WTC11 (cell line): ENCODE results near the gene MS4A6A. TPM values are rescaled to one million over a fixed set of nuclear protein-coding genes. Genes with fewer than 3 reads are reported as not detected.

Experiments
- ATAC-seq: fragments of 200-7000 bp; cut with Tn5 transposase; 2 replicates; pipeline ENCODE4 v1.10.0; 2021; ENCODE audit warnings: mild to moderate bottlenecking, moderate library complexity
- CTCF ChIA-PET: fragments of 300-600 bp; sonication (Branson Sonifier 250); formaldehyde crosslinking; loops from one replicate; lab custom pipeline; 2021; ENCODE audit warnings: antibody characterized with exemption; lab: Charles Lee
- POLR2A ChIA-PET: fragments of 350-600 bp; sonication (Branson Sonifier 250); formaldehyde crosslinking; loops from one replicate; lab custom pipeline; 2021; ENCODE audit warnings: antibody characterized with exemption; lab: Charles Lee
- DNase-seq: peaks from one replicate; pipeline ENCODE4 v3.0.0; 2021; ENCODE audit warnings: low spot score
- H3K27ac Mint-ChIP-seq: 2 replicates; pipeline ENCODE4 v1.8.0; 2021; ENCODE audit warnings: mixed read lengths
- H3K27me3 Mint-ChIP-seq: 2 replicates; pipeline ENCODE4 v1.8.0; 2021; ENCODE audit warnings: low read depth, mild to moderate bottlenecking, moderate library complexity, mixed read lengths
- H3K36me3 Mint-ChIP-seq: 2 replicates; pipeline ENCODE4 v1.8.0; 2021; ENCODE audit warnings: mixed read lengths
- H3K4me1 Mint-ChIP-seq: 2 replicates; pipeline ENCODE4 v1.8.0; 2022; ENCODE audit warnings: mixed read lengths
- H3K4me3 Mint-ChIP-seq: 2 replicates; pipeline ENCODE4 v1.8.0; 2021; ENCODE audit warnings: mild to moderate bottlenecking, moderate library complexity, mixed read lengths
- H3K9me3 Mint-ChIP-seq: 2 replicates; pipeline ENCODE4 v1.8.0; 2021; ENCODE audit warnings: mixed read lengths
- ETV6 ChIP-seq: sonication (generic); formaldehyde crosslinking; IDR thresholded peaks from 2 replicates; pipeline ENCODE4 v1.8.1; 2022; ENCODE audit warnings: mild to moderate bottlenecking, missing genetic modification reagents
- IRF2 ChIP-seq: sonication (generic); formaldehyde crosslinking; IDR thresholded peaks from 2 replicates; pipeline ENCODE4 v1.8.0; 2022; ENCODE audit warnings: low read depth, missing genetic modification reagents, borderline replicate concordance
- KAT7 ChIP-seq: sonication (generic); formaldehyde crosslinking; IDR thresholded peaks from 2 replicates; pipeline ENCODE4 v1.8.1; 2023; ENCODE audit warnings: missing genetic modification reagents, mild to moderate bottlenecking, borderline replicate concordance
- MXD4 ChIP-seq: fragments of 250-450 bp; sonication (Bioruptor Pico); IDR thresholded peaks from 2 replicates; pipeline ENCODE4 v1.8.0; 2021; ENCODE audit warnings: mild to moderate bottlenecking, moderate library complexity, borderline replicate concordance
- NR2C2 ChIP-seq: sonication (generic); formaldehyde crosslinking; IDR thresholded peaks from 2 replicates; pipeline ENCODE4 v1.8.0; 2022; ENCODE audit warnings: mild to moderate bottlenecking, missing genetic modification reagents
- OVOL2 ChIP-seq: fragments of 250-450 bp; sonication (Bioruptor Pico); IDR thresholded peaks from 2 replicates; pipeline ENCODE4 v1.9.0; 2021; ENCODE audit warnings: mild to moderate bottlenecking, borderline replicate concordance
- SMAD3 ChIP-seq: sonication (generic); formaldehyde crosslinking; IDR thresholded peaks from 2 replicates; pipeline ENCODE4 v1.8.0; 2022; ENCODE audit warnings: missing genetic modification reagents, mild to moderate bottlenecking, borderline replicate concordance
- SMAD4 ChIP-seq: sonication (generic); formaldehyde crosslinking; IDR thresholded peaks from 2 replicates; pipeline ENCODE4 v1.8.0; 2022; ENCODE audit warnings: mild to moderate bottlenecking, missing genetic modification reagents
- TP53 ChIP-seq: sonication (generic); formaldehyde crosslinking; IDR thresholded peaks from 2 replicates; pipeline ENCODE4 v1.8.1; 2023; ENCODE audit warnings: mild to moderate bottlenecking, missing genetic modification reagents
- ZNF263 ChIP-seq: sonication (generic); formaldehyde crosslinking; IDR thresholded peaks from 2 replicates; pipeline ENCODE4 v1.8.1; 2022; ENCODE audit warnings: low read depth, mild to moderate bottlenecking, moderate library complexity, missing genetic modification reagents
- ZNF317 ChIP-seq: sonication (generic); formaldehyde crosslinking; IDR thresholded peaks from 2 replicates; pipeline ENCODE4 v1.8.1; 2023; ENCODE audit warnings: low read depth, mild to moderate bottlenecking, moderate library complexity, missing genetic modification reagents, borderline replicate concordance
- ZNF396 ChIP-seq: fragments of 250-450 bp; sonication (Bioruptor Pico); IDR thresholded peaks from 2 replicates; pipeline ENCODE4 v1.8.0; 2021; ENCODE audit warnings: mild to moderate bottlenecking, moderate library complexity, borderline replicate concordance
- ZNF423 ChIP-seq: fragments of 250-450 bp; sonication (Bioruptor Pico); IDR thresholded peaks from 2 replicates; pipeline ENCODE4 v2.1.2; 2022; ENCODE audit warnings: mild to moderate bottlenecking, moderate library complexity
- total RNA-seq: library from RNA; stranded (reverse); gene quantifications from 3 replicates; pipeline ENCODE4 v1.2.3, GENCODE V29; 2021
- TF ChIP-seq, protein P1 (sequence below): sonication (generic); formaldehyde crosslinking; IDR thresholded peaks from 2 replicates; pipeline ENCODE4 v1.8.1; 2023; ENCODE audit warnings: mild to moderate bottlenecking, missing genetic modification reagents, borderline replicate concordance
- TF ChIP-seq, protein P2 (sequence below): sonication (generic); formaldehyde crosslinking; IDR thresholded peaks from 2 replicates; pipeline ENCODE4 v1.8.1; 2022; ENCODE audit warnings: mild to moderate bottlenecking, missing genetic modification reagents, moderate library complexity, borderline replicate concordance
- TF ChIP-seq, protein P3 (sequence below): fragments of 250-450 bp; sonication (Bioruptor Pico); IDR thresholded peaks from 2 replicates; pipeline ENCODE4 v1.8.0; 2021; ENCODE audit warnings: mild to moderate bottlenecking
- TF ChIP-seq, protein P4 (sequence below): sonication (generic); formaldehyde crosslinking; IDR thresholded peaks from 2 replicates; pipeline ENCODE4 v1.8.1; 2023; ENCODE audit warnings: mild to moderate bottlenecking, missing genetic modification reagents
- TF ChIP-seq, protein P5 (sequence below): sonication (generic); formaldehyde crosslinking; IDR thresholded peaks from 2 replicates; pipeline ENCODE4 v1.8.1; 2022; ENCODE audit warnings: low read depth, mild to moderate bottlenecking, moderate library complexity, missing genetic modification reagents, borderline replicate concordance
- TF ChIP-seq, protein P6 (sequence below): fragments of 250-450 bp; sonication (Bioruptor Pico); IDR thresholded peaks from 2 replicates; pipeline ENCODE4 v2.1.2; 2022; ENCODE audit warnings: mild to moderate bottlenecking, moderate library complexity
- TF ChIP-seq, protein P7 (sequence below): sonication (generic); formaldehyde crosslinking; IDR thresholded peaks from 2 replicates; pipeline ENCODE4 v1.8.1; 2023; ENCODE audit warnings: mild to moderate bottlenecking, moderate library complexity, missing genetic modification reagents

MS4A6A gene
- total RNA-seq, 1 experiment from 2014 or later = 0.39 TPM

DNA sequence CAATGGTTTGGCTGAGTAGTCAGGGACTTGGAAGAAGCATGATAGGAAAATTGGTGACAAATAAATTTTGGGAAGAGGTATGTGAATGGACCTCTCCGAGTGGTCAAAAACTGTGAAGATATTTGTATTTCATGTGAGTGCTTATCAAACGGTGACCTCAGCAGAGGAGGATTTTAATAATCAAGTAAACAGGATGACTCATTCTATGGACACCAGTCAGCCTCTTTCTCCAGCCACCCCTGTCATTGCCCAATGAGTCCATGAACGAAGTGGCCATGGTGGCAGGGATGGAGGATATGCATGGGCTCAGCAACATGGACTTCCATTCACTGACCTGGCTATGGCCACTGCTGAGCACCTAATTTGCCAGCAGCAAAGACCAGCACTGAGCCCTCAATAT is 38.8 kb upstream of the MS4A6A start:
- H3K27me3 Mint-ChIP-seq = no peaks in the 10 kb centered on the region
- TF ChIP-seq, protein P1, sequence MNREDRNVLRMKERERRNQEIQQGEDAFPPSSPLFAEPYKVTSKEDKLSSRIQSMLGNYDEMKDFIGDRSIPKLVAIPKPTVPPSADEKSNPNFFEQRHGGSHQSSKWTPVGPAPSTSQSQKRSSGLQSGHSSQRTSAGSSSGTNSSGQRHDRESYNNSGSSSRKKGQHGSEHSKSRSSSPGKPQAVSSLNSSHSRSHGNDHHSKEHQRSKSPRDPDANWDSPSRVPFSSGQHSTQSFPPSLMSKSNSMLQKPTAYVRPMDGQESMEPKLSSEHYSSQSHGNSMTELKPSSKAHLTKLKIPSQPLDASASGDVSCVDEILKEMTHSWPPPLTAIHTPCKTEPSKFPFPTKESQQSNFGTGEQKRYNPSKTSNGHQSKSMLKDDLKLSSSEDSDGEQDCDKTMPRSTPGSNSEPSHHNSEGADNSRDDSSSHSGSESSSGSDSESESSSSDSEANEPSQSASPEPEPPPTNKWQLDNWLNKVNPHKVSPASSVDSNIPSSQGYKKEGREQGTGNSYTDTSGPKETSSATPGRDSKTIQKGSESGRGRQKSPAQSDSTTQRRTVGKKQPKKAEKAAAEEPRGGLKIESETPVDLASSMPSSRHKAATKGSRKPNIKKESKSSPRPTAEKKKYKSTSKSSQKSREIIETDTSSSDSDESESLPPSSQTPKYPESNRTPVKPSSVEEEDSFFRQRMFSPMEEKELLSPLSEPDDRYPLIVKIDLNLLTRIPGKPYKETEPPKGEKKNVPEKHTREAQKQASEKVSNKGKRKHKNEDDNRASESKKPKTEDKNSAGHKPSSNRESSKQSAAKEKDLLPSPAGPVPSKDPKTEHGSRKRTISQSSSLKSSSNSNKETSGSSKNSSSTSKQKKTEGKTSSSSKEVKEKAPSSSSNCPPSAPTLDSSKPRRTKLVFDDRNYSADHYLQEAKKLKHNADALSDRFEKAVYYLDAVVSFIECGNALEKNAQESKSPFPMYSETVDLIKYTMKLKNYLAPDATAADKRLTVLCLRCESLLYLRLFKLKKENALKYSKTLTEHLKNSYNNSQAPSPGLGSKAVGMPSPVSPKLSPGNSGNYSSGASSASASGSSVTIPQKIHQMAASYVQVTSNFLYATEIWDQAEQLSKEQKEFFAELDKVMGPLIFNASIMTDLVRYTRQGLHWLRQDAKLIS (CRISPR knock-in tag) = no peak
- TF ChIP-seq ZNF317 (CRISPR knock-in tag) (no peak), OVOL2 (CRISPR knock-in tag) (no peak), ZNF423 (CRISPR knock-in tag) (no peak), NR2C2 (CRISPR knock-in tag) (no peak), MXD4 (CRISPR knock-in tag) (no peak), TP53 (CRISPR knock-in tag) (no peak), KAT7 (no peak), SMAD4 (CRISPR knock-in tag) (no peak), ZNF396 (no peak), ETV6 (CRISPR knock-in tag) (no peak), SMAD3 (CRISPR knock-in tag) (no peak), ZNF263 (CRISPR knock-in tag) (no peak), IRF2 (CRISPR knock-in tag) (no peak)
- TF ChIP-seq, protein P2, sequence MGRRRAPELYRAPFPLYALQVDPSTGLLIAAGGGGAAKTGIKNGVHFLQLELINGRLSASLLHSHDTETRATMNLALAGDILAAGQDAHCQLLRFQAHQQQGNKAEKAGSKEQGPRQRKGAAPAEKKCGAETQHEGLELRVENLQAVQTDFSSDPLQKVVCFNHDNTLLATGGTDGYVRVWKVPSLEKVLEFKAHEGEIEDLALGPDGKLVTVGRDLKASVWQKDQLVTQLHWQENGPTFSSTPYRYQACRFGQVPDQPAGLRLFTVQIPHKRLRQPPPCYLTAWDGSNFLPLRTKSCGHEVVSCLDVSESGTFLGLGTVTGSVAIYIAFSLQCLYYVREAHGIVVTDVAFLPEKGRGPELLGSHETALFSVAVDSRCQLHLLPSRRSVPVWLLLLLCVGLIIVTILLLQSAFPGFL (CRISPR knock-in tag) = no peak
- TF ChIP-seq, protein P3, sequence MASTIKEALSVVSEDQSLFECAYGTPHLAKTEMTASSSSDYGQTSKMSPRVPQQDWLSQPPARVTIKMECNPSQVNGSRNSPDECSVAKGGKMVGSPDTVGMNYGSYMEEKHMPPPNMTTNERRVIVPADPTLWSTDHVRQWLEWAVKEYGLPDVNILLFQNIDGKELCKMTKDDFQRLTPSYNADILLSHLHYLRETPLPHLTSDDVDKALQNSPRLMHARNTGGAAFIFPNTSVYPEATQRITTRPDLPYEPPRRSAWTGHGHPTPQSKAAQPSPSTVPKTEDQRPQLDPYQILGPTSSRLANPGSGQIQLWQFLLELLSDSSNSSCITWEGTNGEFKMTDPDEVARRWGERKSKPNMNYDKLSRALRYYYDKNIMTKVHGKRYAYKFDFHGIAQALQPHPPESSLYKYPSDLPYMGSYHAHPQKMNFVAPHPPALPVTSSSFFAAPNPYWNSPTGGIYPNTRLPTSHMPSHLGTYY (CRISPR knock-in tag) = no peak
- TF ChIP-seq, protein P4, sequence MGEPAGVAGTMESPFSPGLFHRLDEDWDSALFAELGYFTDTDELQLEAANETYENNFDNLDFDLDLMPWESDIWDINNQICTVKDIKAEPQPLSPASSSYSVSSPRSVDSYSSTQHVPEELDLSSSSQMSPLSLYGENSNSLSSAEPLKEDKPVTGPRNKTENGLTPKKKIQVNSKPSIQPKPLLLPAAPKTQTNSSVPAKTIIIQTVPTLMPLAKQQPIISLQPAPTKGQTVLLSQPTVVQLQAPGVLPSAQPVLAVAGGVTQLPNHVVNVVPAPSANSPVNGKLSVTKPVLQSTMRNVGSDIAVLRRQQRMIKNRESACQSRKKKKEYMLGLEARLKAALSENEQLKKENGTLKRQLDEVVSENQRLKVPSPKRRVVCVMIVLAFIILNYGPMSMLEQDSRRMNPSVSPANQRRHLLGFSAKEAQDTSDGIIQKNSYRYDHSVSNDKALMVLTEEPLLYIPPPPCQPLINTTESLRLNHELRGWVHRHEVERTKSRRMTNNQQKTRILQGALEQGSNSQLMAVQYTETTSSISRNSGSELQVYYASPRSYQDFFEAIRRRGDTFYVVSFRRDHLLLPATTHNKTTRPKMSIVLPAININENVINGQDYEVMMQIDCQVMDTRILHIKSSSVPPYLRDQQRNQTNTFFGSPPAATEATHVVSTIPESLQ (CRISPR knock-in tag) = no peak
- TF ChIP-seq, protein P5, sequence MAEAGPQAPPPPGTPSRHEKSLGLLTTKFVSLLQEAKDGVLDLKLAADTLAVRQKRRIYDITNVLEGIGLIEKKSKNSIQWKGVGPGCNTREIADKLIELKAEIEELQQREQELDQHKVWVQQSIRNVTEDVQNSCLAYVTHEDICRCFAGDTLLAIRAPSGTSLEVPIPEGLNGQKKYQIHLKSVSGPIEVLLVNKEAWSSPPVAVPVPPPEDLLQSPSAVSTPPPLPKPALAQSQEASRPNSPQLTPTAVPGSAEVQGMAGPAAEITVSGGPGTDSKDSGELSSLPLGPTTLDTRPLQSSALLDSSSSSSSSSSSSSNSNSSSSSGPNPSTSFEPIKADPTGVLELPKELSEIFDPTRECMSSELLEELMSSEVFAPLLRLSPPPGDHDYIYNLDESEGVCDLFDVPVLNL = no peak
- TF ChIP-seq, protein P6, sequence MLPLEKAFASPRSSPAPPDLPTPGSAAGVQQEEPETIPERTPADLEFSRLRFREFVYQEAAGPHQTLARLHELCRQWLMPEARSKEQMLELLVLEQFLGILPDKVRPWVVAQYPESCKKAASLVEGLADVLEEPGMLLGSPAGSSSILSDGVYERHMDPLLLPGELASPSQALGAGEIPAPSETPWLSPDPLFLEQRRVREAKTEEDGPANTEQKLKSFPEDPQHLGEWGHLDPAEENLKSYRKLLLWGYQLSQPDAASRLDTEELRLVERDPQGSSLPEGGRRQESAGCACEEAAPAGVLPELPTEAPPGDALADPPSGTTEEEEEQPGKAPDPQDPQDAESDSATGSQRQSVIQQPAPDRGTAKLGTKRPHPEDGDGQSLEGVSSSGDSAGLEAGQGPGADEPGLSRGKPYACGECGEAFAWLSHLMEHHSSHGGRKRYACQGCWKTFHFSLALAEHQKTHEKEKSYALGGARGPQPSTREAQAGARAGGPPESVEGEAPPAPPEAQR = no peak
- TF ChIP-seq, protein P7, sequence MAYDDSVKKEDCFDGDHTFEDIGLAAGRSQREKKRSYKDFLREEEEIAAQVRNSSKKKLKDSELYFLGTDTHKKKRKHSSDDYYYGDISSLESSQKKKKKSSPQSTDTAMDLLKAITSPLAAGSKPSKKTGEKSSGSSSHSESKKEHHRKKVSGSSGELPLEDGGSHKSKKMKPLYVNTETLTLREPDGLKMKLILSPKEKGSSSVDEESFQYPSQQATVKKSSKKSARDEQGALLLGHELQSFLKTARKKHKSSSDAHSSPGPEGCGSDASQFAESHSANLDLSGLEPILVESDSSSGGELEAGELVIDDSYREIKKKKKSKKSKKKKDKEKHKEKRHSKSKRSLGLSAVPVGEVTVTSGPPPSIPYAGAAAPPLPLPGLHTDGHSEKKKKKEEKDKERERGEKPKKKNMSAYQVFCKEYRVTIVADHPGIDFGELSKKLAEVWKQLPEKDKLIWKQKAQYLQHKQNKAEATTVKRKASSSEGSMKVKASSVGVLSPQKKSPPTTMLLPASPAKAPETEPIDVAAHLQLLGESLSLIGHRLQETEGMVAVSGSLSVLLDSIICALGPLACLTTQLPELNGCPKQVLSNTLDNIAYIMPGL = no peak
- TF ChIP-seq, all 79 proteins: peak for 0
- ATAC-seq (no peak), DNase-seq (no peak)
- Mint-ChIP-seq H3K9me3 (peaks cover 29% of the 10 kb centered on the region), H3K36me3 (no peaks in the 10 kb centered on the region), H3K4me1 (peaks cover 20% of the 10 kb centered on the region), H3K4me3 (no peak overlapping the region), H3K27ac (no peak overlapping the region)
- ChIA-PET CTCF (no interaction called here), POLR2A (no interaction called here)
